ENCODE results near the gene NOS3. TPM values are rescaled to one million over a fixed set of nuclear protein-coding genes. Genes with fewer than 3 reads are reported as not detected.

NOS3 gene
- total RNA-seq, 2 experiments from 2014 or later = 9.3 to 11.1 TPM

GRCh38 chr7:150954201-150954985, 36.4 kb upstream of the NOS3 start:
- no peak overlapping the region for H3K4me3 Mint-ChIP-seq
- no peaks in the 10 kb centered on the region for H3K9me3 Mint-ChIP-seq (ENCODE audit: low read depth)
- intact Hi-C loops (cut with DNase I, micrococcal nuclease) = no loop called here
- POLR2A ChIA-PET = no interaction called here
- no peak overlapping the region for H3K27ac Mint-ChIP-seq
- DNase-seq (no peak), ATAC-seq (no peak)
- H3K27me3 Mint-ChIP-seq = peaks cover 25% of the 10 kb centered on the region
- H3K4me1 Mint-ChIP-seq = peaks cover 9% of the 10 kb centered on the region
- CTCF ChIA-PET = interaction anchor here (1.1 to 1.2 kb wide), 2 partner anchors 14 to 50 kb away, joined by 3 read pairs; no protein-coding TSS in a partner anchor
- peaks cover 7% of the 10 kb centered on the region for H3K36me3 Mint-ChIP-seq (ENCODE audit: low read depth)

- Mint-ChIP-seq H3K9me3 (ENCODE audit: low read depth) (no peaks in the 10 kb centered on the region), H3K27me3 (peaks cover 30% of the 10 kb centered on the region), H3K4me1 (peaks cover 15% of the 10 kb centered on the region), H3K4me3 (no peak overlapping the region), H3K36me3 (ENCODE audit: low read depth) (peaks cover 7% of the 10 kb centered on the region), H3K27ac (no peak overlapping the region)
- no peak for ATAC-seq
- ChIA-PET CTCF (interaction anchor here (1.1 kb wide), 1 partner anchor 15 kb away, joined by 3 read pairs; no protein-coding TSS in a partner anchor), POLR2A (no interaction called here)
- intact Hi-C loops (cut with DNase I, micrococcal nuclease) = no loop called here
- DNase-seq = no peak
These were observed 35.8 kb upstream of the NOS3 start for GRCh38 chr7:150954986-150955518.

GRCh38 chr7:150955519-150956394, 35.1 kb upstream of the NOS3 start:
- Mint-ChIP-seq H3K9me3 (ENCODE audit: low read depth) (no peaks in the 10 kb centered on the region), H3K27ac (no peak overlapping the region), H3K36me3 (ENCODE audit: low read depth) (peaks cover 7% of the 10 kb centered on the region), H3K4me1 (peaks cover 15% of the 10 kb centered on the region), H3K4me3 (no peak overlapping the region), H3K27me3 (peaks cover 35% of the 10 kb centered on the region)
- CTCF ChIA-PET = interaction anchor here (1.1 kb wide), 1 partner anchor 16 kb away, joined by 3 read pairs; no protein-coding TSS in a partner anchor
- ATAC-seq = no peak
- DNase-seq = no peak
- POLR2A ChIA-PET = no interaction called here
- intact Hi-C loops (cut with DNase I, micrococcal nuclease) = no loop called here

- no peak overlapping the region for H3K27ac Mint-ChIP-seq
- no peak overlapping the region for H3K4me3 Mint-ChIP-seq
- CTCF ChIA-PET = no interaction called here
- intact Hi-C loops (cut with DNase I, micrococcal nuclease) = no loop called here
- peaks cover 15% of the 10 kb centered on the region for H3K4me1 Mint-ChIP-seq
- H3K9me3 Mint-ChIP-seq (ENCODE audit: low read depth) = no peaks in the 10 kb centered on the region
- no peak for DNase-seq
- peaks cover 35% of the 10 kb centered on the region for H3K27me3 Mint-ChIP-seq
- POLR2A ChIA-PET = no interaction called here
- no peak for ATAC-seq
- peaks cover 7% of the 10 kb centered on the region for H3K36me3 Mint-ChIP-seq (ENCODE audit: low read depth)
These were observed 34.3 kb upstream of the NOS3 start for GRCh38 chr7:150956395-150957132.

GRCh38 chr7:150957133-150958020, 33.4 kb upstream of the NOS3 start:
- Mint-ChIP-seq H3K27me3 (peaks cover 35% of the 10 kb centered on the region), H3K36me3 (ENCODE audit: low read depth) (peaks cover 7% of the 10 kb centered on the region), H3K9me3 (ENCODE audit: low read depth) (no peaks in the 10 kb centered on the region), H3K4me1 (peaks cover 16% of the 10 kb centered on the region), H3K4me3 (no peak overlapping the region), H3K27ac (no peak overlapping the region)
- intact Hi-C loops (cut with DNase I, micrococcal nuclease) = no loop called here
- ChIA-PET CTCF (interaction anchor here (0.7 to 1.0 kb wide), 2 partner anchors 11 to 650 kb away, joined by 3 to 4 read pairs; no protein-coding TSS in a partner anchor), POLR2A (no interaction called here)
- no peak for DNase-seq
- no peak for ATAC-seq

GRCh38 chr7:150958062-150958552, 32.7 kb upstream of the NOS3 start:
- CTCF ChIA-PET = interaction anchor here (0.7 to 1.0 kb wide), 2 partner anchors 10 to 651 kb away, joined by 3 to 4 read pairs; no protein-coding TSS in a partner anchor
- POLR2A ChIA-PET = no interaction called here
- Mint-ChIP-seq H3K36me3 (ENCODE audit: low read depth) (peaks cover 7% of the 10 kb centered on the region), H3K9me3 (ENCODE audit: low read depth) (no peaks in the 10 kb centered on the region), H3K27ac (no peak overlapping the region), H3K4me1 (peaks cover 21% of the 10 kb centered on the region), H3K27me3 (peaks cover 35% of the 10 kb centered on the region), H3K4me3 (no peak overlapping the region)
- intact Hi-C loops (cut with DNase I, micrococcal nuclease) = no loop called here
- DNase-seq (no peak), ATAC-seq (no peak)

- intact Hi-C loops (cut with DNase I, micrococcal nuclease) = no loop called here
- peaks cover 35% of the 10 kb centered on the region for H3K27me3 Mint-ChIP-seq
- peaks cover 7% of the 10 kb centered on the region for H3K36me3 Mint-ChIP-seq (ENCODE audit: low read depth)
- ChIA-PET CTCF (interaction anchor here (0.7 to 1.5 kb wide), 3 partner anchors 26 to 652 kb away, joined by 4 to 12 read pairs (median 4); no protein-coding TSS in a partner anchor), POLR2A (no interaction called here)
- no peak overlapping the region for H3K27ac Mint-ChIP-seq
- no peak overlapping the region for H3K4me3 Mint-ChIP-seq
- no peak for DNase-seq
- H3K9me3 Mint-ChIP-seq (ENCODE audit: low read depth) = no peaks in the 10 kb centered on the region
- peaks cover 21% of the 10 kb centered on the region for H3K4me1 Mint-ChIP-seq
- no peak for ATAC-seq
These were observed 32.2 kb upstream of the NOS3 start for GRCh38 chr7:150958597-150958996.

GRCh38 chr7:150959081-150959480, 31.7 kb upstream of the NOS3 start:
- H3K9me3 Mint-ChIP-seq (ENCODE audit: low read depth) = no peaks in the 10 kb centered on the region
- intact Hi-C loops (cut with DNase I, micrococcal nuclease) = no loop called here

GRCh38 chr7:150959739-150960734, 30.8 kb upstream of the NOS3 start:
- H3K36me3 Mint-ChIP-seq (ENCODE audit: low read depth) = peaks cover 7% of the 10 kb centered on the region
- peak; percentile 60 for ATAC-seq

More at GRCh38 chr7:150959081-150959480, 31.7 kb upstream of the NOS3 start:
- ChIA-PET CTCF (interaction anchor here (0.6 to 1.5 kb wide), 9 partner anchors 10 to 141 kb away, joined by 3 to 12 read pairs (median 4); no protein-coding TSS in a partner anchor), POLR2A (no interaction called here)
- ATAC-seq (no peak), DNase-seq (no peak)
- Mint-ChIP-seq H3K4me3 (no peak overlapping the region), H3K27ac (no peak overlapping the region), H3K27me3 (peaks cover 35% of the 10 kb centered on the region), H3K4me1 (peaks cover 21% of the 10 kb centered on the region), H3K36me3 (ENCODE audit: low read depth) (peaks cover 7% of the 10 kb centered on the region)

More at GRCh38 chr7:150959739-150960734, 30.8 kb upstream of the NOS3 start:
- DNase-seq = peak; percentile 55
- ChIA-PET POLR2A (no interaction called here), CTCF (interaction anchor here (0.6 to 1.5 kb wide), 7 partner anchors 9 to 128 kb away, joined by 3 to 12 read pairs (median 4); no protein-coding TSS in a partner anchor)
- intact Hi-C loops (cut with DNase I, micrococcal nuclease) = no loop called here
- H3K4me3 Mint-ChIP-seq = peak overlapping the region; percentile 26
- H3K27me3 Mint-ChIP-seq = peaks cover 35% of the 10 kb centered on the region
- no peak overlapping the region for H3K27ac Mint-ChIP-seq
- peaks cover 21% of the 10 kb centered on the region for H3K4me1 Mint-ChIP-seq
- H3K9me3 Mint-ChIP-seq (ENCODE audit: low read depth) = no peaks in the 10 kb centered on the region
